Limb (tissue), 2 donors: Measurements from ENCODE around the gene LRRC74B.
A peak's percentile ranks its signal among the peaks of the same experiment; 100 is the strongest.

ENCODE experiments used
- DNase-seq, 2 donors: peaks; one replicate each; pipeline ENCODE4 v3.0.0-alpha.2; 2016; ENCODE audit errors: extremely low spot score in 2 of 2

Gene LRRC74B

DNA sequence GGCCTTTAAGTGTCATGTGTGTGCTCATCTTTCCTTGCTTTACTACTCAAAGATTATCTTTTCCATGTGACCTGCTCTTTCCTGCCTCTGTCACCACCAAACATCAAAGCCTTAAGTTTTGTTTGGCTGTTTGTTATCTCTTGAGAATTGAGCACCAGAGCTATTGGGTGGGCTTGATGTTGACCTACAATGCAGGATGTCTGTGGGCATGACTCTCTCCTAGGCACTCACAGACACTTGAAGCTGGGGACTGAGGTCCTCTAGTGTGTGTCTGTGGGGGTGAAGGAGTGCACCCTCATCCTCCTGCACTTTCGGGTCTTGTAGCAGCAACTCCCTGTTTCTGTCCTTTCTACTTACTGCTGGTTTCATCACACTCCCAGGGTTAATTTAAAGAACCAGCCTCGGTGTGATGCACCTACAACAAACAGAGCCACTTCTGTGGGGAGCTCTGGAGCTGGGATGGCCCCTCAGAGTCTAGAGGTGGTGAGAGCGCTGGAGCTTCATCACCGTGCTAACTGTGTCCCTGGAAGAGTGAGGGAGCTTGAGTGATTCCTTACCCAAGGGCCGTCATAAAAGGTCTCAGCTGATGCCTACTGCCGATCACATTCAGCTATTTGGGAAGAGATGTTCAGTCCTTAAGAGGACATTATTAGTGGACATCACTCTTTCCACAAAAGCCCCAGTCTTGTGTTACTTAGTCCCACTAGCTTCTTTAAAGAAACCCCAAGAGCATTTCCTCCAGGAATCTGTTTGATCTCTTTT lies 56.3 kb downstream of the LRRC74B start:
- no peak for DNase-seq

DNA sequence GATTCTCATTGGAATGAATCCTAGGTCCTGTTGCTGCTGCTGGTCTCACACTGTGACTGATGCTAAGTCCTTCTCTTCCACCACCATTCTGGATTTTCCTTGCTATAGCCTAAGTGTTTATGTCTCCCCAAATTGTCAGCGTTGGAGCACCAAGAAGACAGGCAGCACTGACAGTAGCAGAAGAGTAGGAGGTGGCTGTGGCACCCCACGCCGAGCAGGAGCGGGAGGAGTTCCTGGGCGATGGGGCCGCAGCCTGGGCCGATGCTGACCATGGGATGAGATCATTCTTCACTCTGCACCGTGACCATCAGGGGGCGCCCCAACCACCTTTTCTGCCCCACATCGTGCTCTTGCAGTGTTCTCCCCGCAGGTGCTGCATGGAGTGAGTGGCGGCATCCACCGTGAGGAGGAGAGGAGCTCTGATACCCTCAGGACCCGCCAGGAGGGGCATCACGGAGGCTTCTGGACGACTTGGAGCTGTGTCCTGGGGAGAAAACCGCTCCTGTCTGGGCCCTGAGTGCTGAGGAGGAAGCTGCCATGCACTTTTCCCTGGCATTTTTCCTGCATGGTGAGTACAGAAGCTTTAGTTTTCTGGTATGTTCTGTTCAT lies 57.0 kb downstream of the LRRC74B start:
- peak; percentile 48 to 85 for DNase-seq

DNA sequence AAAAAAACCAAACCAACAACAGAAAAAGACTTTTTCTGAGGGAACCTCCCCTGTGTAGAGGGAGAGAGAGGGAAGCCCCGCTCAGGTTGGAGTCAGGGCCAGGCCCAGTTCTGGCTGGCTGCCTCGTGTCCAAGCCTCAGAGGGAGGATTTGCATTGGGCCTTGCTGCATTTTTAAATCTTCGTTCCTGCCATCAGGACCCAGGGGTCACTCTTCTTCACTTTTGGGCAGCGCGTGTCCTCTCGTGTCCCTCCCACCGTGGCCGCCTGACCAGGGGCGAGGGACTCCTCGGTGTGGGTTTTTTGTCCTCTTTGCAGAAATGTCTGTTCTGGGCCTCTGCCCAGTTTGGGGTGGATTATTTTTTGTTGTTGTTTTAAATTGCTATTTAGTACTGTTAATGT lies 57.9 kb downstream of the LRRC74B start:
- DNase-seq: no peak

DNA sequence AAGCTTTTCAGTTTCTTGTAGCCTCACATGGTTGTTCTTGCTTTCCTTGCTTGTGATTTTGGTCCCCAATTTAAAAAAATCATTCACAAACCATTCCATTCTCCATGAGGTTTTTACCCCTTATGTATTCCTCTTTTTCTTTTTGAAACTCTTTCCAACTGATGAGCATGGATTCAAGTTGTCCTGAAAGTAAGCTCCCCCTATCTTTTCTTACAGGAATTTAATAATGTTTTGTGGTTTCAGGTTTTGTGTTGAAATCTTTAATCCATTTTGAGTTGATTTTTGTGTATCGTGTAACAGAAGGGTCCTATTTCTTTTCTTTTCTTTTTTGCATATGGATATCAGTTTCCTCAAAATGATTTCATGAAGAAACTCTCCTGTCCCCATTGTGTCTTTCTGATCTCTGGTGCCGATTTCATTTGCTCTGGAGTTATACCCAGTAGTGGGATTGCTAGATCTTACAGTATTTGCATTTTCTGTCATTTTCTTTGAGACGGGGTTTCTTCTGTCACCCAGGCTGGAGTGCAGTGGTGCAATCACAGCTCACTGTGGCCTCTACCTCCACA lies 58.5 kb downstream of the LRRC74B start:
- no peak for DNase-seq

DNA sequence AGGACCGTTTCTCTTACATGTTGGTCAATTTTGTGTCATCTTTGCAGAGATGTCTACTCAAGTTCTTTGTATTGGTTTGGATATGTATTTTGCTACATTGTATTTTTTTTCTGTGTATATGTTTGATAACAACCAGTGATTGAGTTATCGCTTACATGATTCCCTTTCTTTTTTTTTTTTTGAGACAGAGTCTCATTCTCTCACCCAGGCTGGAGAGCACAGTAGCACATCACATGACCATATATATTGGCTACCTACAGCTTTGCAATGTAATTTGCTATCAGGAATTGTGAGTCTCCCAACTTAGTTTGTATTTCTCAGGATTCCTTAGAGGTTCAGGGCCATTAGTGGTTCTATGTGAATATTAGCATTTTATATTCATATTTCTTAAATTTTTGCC lies 59.5 kb downstream of the LRRC74B start:
- no peak for DNase-seq

DNA sequence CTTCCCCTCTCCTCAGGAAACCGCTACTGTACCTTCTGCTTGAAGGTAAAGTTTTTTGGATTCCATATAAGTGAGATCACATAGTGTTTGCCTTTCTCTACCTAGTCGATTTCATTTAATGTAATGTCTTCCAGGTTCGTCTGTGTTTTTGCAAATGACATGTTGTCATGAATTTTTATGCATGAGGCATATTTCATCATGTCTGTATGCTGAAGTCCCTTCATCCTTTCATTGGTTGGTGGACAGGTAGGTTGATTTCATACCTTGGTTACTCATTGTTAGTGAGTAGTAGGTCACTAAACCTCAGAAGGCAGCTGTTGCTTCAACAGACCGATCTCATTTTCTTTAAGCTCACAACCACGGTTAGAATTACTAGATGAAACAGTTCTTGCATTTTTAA lies 60.3 kb downstream of the LRRC74B start:
- DNase-seq: no peak

DNA sequence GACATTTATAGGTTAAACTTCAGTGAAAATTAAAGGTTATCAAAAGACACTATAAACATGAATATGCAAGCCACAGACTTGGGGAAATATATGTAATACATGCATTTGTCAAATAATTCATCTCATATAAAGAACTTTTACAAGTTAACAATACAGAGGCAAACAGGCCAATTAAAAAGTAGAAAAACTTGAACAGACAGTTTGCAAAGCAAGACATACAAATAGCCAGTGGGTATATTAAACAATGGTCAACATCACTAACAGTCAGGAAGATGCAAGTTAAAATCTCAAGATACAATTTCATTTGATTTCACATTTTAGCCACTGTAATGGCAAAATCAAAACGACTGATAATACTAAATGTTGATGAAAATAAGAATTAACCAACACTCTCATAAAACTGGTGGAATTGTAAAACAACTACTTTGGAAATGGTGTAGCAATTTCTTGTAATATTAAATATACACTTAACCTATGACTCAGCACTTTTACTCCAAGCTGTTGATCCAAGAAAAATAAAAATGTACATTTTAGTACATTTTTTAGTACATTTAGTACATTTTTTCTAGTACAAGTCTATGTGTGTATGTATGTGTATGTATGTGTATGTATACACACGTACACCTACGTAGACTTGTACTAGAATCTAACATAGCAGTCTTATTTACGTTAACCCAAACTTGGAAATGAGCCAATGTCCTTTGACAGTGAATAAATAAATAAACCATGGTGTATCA lies 62.8 kb downstream of the LRRC74B start:
- no peak for DNase-seq
